Vagina (tissue), 2 donors: ENCODE results near the gene DOCK7.

Source experiments
- CTCF ChIP-seq, 3 experiments: fragments of 450-650 bp in 2 of 3; fragments of 200-600 bp in 1 of 3; sonication (generic) in 1 of 3; IDR thresholded peaks; one replicate each; pipeline ENCODE4 v1.5.1; 2017 to 2019; ENCODE audit warnings: antibody characterized with exemption in 3 of 3, mild to moderate bottlenecking in 2 of 3, moderate library complexity in 2 of 3
- POLR2A ChIP-seq, 2 donors: fragments of 450-650 bp; IDR thresholded peaks; one replicate each; pipeline ENCODE4 v1.6.1; 2017; ENCODE audit warnings: antibody characterized with exemption in 2 of 2, mild to moderate bottlenecking in 2 of 2, moderate library complexity in 2 of 2

- no peak for TF ChIP-seq CTCF (IDR thresholded peaks at IDR 0.05)
- TF ChIP-seq POLR2A (IDR thresholded peaks at IDR 0.05), result no peak
Observed at GRCh38 chr1:62541048-62541447, 147.1 kb downstream of the DOCK7 start.
